Measurements from ENCODE around the gene GARS1. TPM values are rescaled to one million over a fixed set of nuclear protein-coding genes. Genes with fewer than 3 reads are reported as not detected.

The GARS1 gene
- polyA plus RNA-seq, 1 donor from 2014 or later, result 99.1 TPM

Other genes starting within 250 kb of the GARS1 start
- gene NOD1, start 116.1 kb upstream of the GARS1 start, polyA plus RNA-seq, result 0.43 and 1.9 TPM in 2 replicates
- 39.8 and 40.5 TPM in 2 replicates for gene GGCT, start 90.0 kb upstream of the GARS1 start, polyA plus RNA-seq
- 0.15 and 0.42 TPM in 2 replicates for gene CRHR2, start 87.6 kb downstream of the GARS1 start, polyA plus RNA-seq
- gene INMT, start 157.3 kb downstream of the GARS1 start, polyA plus RNA-seq, result 0.66 TPM in 1 of 2 replicates, not detected in the other
- gene MINDY4, start 176.5 kb downstream of the GARS1 start, polyA plus RNA-seq, result 1.0 and 1.6 TPM in 2 replicates